Activated CD4-positive, alpha-beta T cell treated with anti-CD3 and anti-CD28 coated beads, Interleukin-2, amount 50 U/mL, for 16 hours (primary cell): ENCODE measurements around the gene TSPAN14.

Source experiments
- DNase-seq: peaks from one replicate; pipeline ENCODE4 v3.0.0-alpha.2; 2020

Gene TSPAN14

DNA sequence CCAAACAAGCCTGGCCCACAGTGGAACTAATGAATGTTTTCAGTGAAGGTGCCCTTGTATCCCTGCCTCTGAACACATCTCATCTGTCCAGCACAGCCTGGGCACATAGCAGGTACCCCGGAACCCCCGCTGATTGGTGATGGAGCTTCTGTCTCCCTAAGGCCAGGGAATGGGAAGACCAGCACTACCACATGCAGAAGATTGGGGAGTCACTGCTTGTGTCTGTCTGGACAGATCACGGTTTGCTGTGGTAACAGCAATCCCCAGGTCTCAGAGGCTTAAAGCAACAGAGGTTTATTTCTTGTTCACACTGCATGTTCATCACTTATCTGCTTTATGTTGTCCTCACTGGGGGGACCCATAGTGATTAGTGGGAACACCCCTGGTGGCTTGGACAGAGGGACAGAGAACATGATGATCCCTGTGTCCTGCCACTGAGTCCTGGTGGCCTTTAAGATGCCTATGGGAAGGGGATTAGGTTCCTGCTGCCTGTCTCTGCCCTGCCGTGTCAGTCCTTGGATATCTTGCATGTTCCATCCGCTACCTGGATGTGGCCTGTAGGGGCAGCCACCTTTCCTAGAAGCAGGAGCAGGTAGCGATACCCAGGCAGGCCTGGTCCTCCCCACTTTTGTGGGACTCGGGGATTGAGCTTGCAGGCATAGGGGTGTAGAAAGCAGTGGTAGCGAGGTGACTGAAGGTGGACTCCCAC, 3.6 kb downstream of the TSPAN14 start:
- DNase-seq = no peak

GRCh38 chr10:80458263-80458625, 4.1 kb downstream of the TSPAN14 start:
- no peak for DNase-seq

GRCh38 chr10:80458638-80459037, 4.5 kb downstream of the TSPAN14 start:
- DNase-seq = no peak

- DNase-seq = peak; percentile 84
Measured at GRCh38 chr10:80459047-80459865, 5.1 kb downstream of the TSPAN14 start.

DNA sequence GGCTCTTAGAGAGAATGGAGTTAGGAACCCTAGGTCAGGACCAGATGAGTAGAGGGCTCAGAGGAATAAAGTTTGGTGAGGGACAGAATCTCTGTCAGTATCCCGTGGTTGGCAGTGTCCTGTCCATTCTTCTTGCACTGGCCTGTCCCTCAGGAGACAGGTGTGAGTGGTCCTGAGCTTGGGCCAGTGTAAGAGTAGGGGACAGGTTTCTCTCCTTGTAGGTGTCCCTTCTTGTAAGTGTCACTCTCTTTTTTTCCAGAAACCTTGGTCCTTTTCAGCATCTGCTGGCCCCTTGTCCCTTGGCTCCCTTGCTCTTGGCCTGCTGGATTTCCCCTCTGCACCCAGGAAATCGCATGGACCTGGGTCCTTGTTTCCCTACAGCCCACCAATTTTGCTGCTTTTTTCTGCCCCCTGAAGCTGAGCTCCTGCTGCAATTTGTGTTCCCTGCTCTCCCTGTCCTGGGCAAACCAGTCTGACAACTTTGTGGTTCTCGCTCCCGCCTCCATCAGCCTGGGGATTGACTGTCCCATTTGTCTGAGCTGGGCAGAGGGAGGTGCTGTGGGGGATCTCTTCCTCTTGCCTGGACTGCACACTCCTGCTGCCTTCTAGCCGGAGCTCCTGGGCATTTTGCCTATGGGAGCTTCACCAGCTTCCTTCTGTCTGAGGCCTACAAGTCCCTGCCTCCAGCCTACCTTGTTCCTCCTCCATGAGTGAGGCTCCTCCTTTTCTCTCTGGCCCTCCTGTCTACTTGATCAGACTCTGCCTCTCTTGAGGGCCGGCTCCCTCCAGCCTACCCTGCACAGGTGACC, 6.5 kb downstream of the TSPAN14 start:
- no peak for DNase-seq

DNA sequence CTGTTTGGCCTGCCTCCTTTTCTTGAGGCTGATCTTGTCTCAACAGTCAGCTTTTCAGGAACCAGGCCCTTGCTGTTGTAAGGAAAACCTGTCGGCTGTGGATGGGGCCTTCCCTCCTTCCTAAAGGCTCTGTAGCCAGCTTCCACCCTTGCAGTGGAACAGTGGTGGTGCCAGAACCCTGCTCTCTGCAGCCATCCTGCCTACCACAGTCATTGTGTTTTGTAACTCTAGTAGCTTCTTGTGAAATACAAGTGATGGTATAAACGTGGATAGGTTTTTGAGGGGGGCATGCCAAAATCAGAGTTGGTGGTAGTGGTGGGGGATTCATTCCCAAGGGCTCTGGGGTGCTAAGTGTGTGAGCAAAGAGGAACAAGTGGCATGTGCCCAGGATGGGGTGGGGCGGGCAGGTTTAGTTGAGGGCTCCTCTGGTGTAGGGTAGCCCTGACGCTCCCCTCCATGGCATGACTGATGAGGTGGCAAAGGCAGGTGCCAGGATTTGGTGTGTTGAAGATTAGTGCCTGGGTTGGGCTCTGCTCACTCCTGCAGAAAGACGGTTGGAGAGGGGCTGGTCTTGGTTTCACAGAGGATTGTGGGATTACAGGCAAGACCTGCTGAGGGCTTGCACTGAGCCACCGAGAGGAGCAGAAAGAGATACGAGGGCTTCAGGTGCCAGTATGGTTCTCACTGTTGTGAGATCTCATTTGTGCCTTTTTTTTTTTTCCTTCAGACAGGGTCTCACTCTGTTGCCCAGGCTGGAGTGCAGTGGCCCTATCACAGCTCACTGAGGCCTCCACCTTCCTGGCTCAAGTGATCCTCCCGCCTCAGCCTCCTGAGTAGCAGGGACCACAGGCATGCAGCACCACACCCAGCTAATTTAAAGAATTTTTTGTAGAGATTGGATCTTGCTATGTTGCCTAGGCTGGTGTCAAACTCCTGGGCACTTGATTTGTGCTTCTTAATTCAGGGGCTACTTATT, 7.4 kb downstream of the TSPAN14 start:
- DNase-seq = no peak

DNA sequence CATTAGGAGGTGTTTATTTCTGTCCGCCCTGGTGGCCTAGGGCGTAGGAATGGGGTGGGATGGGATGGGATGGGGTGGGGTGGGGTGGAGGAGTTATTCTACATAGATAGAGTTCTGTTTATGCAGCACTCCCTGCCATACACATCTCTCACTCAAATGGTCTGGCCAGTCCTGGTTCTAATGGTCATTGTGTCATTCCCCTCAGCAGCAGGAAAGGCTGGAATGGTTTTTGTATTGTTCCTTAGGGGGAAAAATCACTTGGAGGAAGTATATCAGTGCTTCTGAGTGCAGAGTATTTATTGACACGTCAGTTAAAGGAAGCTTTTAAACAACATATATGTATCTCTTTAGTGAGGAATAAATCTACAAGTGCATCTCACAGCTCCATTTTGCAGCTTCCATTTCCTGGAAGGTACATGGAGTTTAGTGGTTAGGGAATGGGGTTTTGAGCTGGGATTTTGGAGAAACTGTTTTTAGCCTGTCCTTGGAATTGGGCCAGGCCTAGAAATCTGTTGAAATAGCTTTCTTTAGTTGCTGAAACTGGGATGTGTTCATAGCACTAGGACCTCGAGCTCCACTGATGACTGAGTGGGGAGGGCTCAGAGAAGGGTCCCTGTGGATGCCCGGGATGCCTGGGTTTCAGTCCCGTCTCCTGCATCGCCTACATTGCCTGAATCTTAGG, 8.3 kb downstream of the TSPAN14 start:
- no peak for DNase-seq

DNA sequence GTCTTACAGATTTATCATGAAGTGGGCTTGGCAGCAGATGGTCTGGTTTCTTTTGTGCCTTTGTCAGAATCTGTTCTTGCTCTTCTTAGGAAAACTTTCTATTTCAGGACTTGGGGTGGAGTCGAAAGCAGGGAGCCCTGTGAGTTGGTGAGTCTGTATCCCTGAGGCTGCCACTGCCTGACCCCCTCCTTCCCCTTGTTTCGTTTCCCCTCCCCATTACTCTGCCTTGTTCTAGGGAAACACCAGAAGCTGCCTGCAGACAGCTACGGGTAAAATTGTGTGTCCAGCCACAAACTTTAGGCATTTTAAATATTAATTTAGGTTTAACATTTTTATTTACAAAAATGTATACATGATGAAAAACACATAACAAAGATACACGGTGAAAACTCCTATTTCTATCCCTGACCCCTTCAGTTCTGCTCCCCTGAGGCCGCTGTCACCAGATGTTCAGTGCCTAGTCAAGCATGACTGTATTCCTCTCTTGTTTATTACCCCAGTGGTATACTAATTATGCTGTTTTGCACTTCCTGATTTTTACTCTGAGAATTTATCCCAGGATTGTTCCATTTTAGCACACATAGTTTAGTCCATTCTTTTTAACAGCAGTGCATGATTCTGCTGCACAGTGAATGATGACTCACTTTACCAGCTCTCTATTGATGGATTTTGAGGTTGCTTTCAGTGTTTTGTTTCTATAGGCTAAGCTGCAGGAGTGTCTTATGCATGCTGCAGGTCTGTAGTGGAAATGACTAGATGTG, 9.1 kb downstream of the TSPAN14 start:
- peak; percentile 69 for DNase-seq

- no peak for DNase-seq
Measured at GRCh38 chr10:80463868-80464267, 9.8 kb downstream of the TSPAN14 start.

GRCh38 chr10:80464557-80465450, 10.7 kb downstream of the TSPAN14 start:
- no peak for DNase-seq

DNA sequence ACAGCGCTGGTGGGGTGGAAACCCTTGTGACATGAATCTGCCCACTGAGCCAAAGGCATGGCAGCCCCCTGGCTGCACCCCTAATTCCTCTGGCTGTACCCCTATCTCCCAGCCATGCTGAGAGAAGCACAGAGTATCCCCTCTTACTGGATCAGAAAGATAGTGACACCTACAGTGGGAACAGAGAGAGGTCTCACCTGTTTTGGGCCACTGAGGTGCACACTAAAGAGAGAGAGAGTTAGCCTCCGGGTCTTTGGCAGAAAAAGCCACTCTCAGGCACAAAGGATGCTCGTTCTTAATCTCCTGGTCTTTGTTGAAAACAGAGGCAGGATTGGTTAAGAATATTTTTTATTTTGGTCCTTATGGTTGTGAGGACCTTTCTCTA, 11.3 kb downstream of the TSPAN14 start:
- no peak for DNase-seq

DNA sequence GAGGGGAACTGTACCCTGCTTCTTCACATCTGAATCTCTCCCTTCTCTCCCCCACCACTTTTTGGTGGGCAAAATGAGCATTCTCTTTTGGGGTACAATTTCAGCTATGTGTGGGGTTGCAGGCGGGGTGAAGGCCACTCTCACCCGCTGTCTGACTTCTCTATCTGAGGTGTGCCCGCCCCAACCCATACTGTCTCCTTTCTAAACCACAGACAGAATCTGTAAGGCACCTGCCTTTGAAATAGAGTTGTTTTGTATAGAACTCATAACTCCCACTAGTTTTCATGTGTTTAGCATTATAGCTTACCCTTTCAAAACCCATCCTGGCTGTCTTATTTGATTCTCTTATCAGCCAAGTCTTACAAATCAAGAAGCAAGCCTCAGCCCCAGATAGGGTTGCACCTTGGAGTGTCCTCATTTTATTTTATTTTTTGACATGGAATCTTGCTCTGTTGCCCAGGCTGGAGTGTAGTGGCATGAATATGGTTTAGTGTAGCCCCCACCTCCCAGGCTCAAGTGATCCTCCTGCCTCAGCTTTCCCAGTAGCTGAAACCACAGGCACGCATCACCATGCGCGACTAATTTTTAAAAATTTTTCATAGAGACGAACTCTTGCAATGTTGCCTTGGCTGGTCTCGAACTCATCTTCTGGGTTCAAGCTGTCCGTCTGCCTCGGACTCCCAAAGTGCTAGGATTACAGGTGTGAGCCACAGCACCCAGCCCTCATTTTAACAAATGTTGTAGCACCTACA, 11.9 kb downstream of the TSPAN14 start:
- no peak for DNase-seq

DNA sequence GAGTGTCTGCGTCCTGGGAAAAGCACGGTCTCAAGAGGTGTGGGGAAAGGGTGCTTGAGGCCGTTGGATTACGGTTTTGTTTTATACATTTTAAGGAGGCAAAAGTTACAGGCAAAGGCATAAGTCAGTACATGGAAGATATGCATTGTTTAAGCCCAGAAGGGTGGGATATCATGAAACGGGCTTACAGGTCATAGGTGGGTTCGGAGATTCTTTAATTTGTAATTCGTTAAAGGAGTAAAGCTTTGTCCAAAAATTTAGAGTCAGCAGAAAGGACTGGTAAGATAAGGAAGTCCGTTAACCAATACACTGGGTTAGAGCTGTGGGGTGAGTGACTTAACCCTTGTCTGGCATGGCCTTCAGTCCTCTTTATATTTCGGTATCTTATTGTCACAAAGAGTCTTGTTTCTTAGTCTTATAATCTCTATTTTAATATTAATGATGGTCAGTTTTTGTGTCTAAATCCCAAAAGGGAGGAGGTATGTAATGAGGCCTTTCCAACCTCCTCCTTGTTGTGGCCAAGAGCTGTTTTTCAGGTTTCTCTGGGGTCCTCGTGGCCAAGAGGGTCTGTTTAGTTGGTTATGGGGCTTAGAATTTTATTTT, 12.7 kb downstream of the TSPAN14 start:
- no peak for DNase-seq

DNA sequence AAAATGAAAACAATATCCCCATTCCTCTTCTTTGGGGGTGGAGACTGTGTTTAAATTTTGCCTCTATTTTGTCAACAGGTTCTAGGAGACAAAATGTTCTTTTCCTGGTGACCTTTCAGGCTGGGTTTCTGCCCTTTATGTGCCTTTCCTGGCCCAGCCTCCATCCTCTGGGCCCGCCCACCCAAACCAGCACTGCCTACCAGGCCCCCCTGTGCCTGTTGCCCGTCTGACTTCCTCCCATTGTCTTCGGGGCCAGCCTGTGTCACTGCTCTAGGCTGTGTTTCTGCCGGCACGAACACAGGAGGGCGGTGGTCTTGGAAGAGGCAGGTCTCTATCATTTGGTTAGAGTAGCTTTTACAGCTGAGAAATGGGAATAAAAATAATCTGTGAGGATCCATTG, 13.9 kb downstream of the TSPAN14 start:
- DNase-seq = no peak

- no peak for DNase-seq
Measured at GRCh38 chr10:80468806-80469421, 14.8 kb downstream of the TSPAN14 start.

DNA sequence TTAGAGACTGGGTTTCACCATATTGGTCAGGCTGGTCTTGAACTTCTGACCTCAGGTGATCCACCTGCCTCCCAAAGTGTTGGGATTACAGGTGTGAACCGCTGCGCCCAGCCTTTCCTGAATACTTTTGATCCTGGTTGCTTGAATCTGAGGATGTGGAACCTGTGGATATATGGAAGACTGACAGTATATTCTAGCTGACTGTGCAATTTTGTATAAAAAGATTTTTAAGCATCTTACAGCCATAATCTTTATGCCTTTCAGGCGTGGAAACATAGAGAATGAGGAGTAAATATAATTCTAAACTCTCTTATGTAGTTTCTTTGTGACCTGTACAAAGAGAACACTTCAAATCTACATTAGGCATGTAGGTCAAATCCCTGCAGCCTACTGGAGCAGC, 16.2 kb downstream of the TSPAN14 start:
- no peak for DNase-seq

- DNase-seq = peak; percentile 67
Measured at GRCh38 chr10:80471001-80471400, 16.9 kb downstream of the TSPAN14 start.

DNA sequence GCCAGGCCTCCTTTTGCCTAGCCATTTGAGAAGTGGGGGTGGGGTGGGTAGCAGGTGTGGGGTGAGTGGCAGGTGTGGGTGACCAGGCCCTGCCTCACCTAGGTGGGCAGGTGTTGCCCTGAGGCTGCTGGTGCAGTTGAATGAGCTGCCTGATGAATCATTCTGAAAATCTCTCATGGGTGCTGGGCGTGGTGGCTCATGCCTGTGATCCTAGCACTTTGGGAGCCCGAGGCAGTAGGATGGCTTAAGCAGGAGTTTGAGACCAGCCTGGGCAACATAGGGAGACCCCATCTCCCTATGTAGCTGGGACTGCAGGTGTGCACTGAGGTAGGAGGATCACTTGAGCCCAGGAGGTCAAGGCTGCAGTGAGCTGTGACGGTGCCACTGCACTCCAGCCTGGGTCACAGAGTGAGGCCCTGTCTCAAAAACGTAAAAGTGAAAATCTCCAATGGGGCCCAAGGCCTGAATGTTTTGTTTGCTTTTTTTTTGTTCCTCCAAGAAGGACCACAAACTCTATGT, 17.7 kb downstream of the TSPAN14 start:
- peak; percentile 77 for DNase-seq
